HG02840 (cell line): ENCODE results near the gene C10orf67.
"Not testable (repeated sequence)": the region's sequence is repeated elsewhere in the genome, so short reads cannot be mapped to it uniquely, and the experiment has no call there.

ENCODE experiments used
- ATAC-seq: cut with Tn5 transposase; IDR thresholded peaks from one replicate; pipeline ENCODE4 v1.9.1; 2021; ENCODE audit warnings: mild to moderate bottlenecking, moderate library complexity, moderate number of reproducible peaks; ENCODE audit not compliant: unreplicated experiment, low FRiP score

The C10orf67 gene

GRCh38 chr10:23326544-23327307 is 17.9 kb downstream of the C10orf67 start:
- ATAC-seq, result no peak

- no peak for ATAC-seq
Observed at GRCh38 chr10:23325132-23325531, 19.5 kb downstream of the C10orf67 start.

DNA sequence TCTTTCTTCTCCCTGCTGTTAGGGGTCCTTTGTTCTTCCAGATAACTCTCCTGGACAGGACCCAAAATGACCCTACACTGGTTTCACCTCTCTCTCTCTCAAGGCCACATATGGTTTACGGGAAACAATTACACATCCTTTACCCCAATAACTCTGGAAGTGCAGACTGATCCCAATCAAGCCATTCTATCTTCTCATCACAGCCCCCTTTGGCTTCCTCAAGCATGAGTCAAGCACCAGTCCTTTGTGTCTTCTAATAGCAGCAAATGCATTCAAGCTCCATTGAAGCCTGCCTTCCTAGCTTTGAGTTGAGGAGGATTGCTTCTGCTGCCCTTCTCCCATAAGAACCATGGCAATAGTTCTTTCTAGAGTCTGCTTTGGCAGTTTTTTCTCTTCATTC is 20.2 kb downstream of the C10orf67 start:
- no peak for ATAC-seq

GRCh38 chr10:23322082-23322481 is 22.5 kb downstream of the C10orf67 start:
- no peak for ATAC-seq

DNA sequence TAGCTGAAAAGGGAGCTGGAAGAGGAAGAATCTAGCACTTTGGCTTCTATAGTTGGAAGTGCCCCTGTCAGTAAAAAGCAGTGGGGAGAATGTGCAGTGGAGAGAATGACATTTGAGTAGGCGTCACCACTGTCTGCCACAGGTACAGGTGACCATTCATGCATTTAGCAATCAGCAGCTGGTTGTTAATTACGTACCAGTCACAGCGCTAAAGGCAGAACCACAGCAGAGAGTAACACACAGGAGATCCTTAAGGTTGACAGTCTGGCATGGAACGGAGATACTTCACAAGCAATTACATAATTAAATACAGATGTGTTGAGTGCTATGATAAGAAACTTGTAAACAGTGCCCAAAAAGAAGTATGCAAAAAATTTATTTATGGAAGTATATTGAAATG is 24.8 kb downstream of the C10orf67 start:
- ATAC-seq, result no peak

- ATAC-seq, result no peak
Observed at GRCh38 chr10:23318359-23318758, 26.2 kb downstream of the C10orf67 start.

DNA sequence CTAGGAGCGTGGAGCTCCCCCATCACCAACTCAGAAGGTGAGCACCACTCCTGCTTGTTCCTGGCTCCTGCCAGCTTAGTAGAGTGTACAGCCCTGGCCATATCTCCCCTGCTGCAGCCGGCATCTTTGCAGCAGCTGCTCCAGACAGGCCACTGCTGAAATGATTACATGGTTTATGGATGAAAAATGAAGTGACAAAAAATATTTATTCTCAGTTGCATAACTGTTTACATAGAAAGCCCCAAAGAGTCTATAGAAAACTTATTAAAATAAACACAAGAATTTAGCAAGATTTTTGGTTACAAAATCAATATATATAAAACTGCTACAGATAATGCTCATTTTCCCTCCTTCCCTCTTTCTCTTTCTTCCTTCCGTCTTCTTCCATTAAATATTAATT is 27.2 kb downstream of the C10orf67 start:
- ATAC-seq, result no peak

- ATAC-seq, result no peak
Observed at GRCh38 chr10:23316406-23316805, 28.2 kb downstream of the C10orf67 start.

DNA sequence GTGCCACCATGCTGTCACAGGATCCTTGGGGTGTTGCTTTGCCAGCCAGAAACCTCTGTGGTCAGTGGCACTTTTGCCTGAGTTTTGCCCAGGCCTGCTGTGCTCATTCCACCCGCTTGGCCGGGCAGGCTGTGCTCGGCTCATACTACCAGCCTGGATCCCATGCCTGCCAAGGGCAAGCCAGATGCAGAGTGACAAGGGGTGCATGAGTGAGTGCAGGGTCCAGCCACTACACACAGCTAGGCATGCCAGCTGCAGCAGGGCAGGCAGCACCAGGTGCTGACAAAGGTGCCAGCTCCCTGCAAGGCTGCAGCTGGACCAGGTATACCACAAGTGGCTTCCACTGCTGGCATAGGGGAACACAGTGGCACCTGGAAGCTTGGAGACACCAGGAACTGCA is 28.6 kb downstream of the C10orf67 start:
- ATAC-seq, result no peak

DNA sequence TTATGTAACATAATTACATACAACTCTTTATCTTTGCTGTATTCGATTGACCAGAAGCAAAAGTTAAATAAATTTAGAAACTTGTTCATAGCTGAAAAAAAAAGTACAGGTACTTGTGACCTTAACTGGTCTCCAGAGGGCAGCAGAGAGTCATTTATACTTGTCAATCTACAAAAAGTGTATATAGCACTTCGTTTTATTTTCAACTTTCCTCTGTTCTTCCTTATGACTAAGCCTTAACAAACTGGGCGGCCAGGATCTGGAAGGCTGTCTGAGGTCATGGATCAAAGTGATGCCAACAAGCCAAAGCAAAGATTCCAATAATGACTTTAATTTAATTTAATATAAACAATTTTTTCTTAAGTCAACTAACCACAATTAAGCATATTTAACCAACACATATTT is 29.8 kb downstream of the C10orf67 start:
- no peak for ATAC-seq

DNA sequence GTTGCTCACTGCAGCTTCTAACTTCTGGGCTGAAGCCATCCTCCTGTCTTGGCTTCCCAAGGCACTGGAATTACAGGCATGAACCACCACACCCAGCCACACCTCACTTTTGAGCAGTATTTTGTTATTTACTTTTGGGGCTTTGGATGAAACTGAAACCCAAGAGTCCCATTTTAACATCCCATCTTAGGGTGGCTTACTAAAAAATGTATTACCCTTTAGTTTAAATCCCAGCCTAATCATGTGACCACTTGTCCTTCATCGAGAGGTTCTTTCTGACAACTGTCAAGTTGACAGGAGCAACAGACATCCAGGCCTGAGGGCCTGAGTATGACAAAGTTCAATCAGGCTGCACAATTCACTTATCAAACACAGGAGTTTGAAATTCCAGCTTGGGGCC is 33.6 kb downstream of the C10orf67 start:
- ATAC-seq, result no peak

- no peak for ATAC-seq
Observed at GRCh38 chr10:23310404-23310803, 34.2 kb downstream of the C10orf67 start.

DNA sequence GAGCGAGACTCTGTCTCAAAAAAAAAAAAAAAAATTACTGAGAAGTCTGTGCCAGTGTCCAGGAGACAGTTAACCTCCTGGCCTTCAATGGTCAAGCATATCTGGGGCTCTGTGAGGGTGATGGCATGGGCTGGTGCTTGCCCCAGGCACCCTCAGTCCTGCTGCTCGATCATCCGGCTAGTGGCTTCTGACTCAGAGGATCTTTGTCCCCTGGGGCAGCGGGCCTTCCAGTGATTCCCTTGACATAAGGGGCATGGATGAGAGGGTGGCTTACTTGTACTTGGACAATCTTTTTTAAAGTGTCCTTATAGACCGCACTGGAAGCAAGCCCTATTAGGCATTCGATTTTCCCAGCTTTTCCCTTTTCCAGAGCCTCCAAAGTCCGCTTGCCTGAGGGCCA is 44.6 kb downstream of the C10orf67 start:
- not testable (repeated sequence) for ATAC-seq

GRCh38 chr10:23294638-23295247 is 49.9 kb downstream of the C10orf67 start:
- ATAC-seq, result no peak

DNA sequence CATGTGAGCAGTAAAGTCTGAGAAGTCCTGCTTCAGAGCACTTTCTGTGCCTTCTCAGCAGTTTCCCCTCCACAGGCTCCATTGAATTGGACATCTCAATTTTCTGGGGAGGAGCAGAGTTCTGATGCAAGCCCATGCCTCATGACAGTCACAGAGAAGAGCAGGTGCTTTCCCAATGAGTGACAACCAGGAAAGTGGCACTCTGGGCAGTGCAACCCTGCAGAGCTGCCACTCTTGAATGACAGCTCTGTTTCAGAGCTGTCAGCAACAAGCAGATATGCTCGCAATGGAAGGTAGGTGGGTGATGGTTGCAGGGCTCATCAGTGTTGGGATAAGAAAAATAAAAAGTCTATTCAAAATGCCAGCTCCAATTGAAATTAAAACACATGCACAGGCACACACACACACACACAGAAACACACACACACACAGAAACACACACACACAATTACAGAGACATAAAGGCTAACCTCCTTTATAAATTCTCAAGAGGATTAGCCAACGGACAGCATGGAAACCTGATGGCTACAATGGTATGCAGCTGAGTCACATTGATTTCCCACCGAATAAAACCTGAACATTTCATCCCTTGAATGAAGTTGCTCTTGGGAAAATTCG is 50.5 kb downstream of the C10orf67 start:
- ATAC-seq, result no peak

DNA sequence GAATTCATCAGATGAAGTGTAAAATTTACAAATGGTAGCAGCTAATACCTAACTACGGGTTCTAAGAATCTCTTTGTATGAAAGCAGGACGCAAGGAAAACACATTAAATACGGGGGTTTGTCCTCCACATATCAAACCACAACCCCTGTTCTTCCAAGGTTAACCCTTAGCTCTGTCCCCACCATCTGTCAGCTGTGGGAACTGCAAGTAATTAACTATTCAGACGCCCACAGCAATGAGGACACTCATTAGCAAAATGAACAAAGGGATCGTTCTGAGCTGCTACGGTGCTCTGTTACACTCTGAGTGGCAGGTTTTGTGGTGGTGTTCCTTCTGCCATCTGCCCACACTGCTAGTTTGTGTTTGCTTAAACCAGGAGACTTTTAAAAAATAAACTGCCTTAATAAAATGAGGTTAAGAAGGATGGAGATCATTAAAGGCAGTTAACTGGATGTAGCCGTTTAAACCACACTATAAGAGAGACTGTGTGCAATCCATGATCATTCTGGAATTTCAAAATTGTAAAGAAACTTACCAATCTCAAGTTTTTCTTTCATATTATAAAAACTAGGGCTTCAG is 51.4 kb downstream of the C10orf67 start:
- no peak for ATAC-seq

DNA sequence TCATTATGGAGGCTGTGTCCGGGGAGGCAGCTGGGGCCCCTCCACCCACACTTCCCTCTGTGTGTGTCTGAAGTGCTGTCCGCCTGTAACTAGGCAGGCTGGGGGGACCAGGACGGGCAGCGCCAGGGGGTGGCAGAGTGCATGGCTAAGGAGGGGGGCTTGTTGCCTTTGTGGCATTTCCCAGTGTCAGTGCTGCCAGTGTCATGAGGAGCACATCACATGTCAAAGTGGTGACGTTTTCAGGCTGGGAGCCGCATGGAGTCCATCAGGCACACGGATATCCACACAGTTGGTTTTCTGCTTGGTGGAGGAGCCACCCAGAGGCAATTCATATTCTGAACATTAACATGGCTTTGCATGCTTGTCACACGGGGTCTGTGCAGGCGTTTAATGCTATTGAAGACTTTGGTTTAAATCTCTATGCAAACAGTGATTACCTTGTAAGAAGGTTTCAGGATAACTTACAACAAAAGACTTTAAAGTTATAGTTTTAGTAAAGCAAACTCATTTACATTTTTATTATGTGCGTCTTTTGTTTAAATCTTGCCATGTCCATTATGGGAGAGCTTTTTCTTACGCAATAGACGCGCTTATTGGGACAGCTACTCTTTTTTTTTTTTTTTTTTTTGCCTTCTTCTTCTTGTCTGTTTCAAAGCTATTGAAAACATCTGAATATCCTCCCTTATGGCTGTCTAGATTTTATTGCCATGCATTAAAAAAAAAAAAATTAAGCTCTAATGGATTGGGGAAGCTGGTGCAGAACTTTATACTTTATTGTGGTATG is 52.9 kb downstream of the C10orf67 start:
- ATAC-seq, result no peak

DNA sequence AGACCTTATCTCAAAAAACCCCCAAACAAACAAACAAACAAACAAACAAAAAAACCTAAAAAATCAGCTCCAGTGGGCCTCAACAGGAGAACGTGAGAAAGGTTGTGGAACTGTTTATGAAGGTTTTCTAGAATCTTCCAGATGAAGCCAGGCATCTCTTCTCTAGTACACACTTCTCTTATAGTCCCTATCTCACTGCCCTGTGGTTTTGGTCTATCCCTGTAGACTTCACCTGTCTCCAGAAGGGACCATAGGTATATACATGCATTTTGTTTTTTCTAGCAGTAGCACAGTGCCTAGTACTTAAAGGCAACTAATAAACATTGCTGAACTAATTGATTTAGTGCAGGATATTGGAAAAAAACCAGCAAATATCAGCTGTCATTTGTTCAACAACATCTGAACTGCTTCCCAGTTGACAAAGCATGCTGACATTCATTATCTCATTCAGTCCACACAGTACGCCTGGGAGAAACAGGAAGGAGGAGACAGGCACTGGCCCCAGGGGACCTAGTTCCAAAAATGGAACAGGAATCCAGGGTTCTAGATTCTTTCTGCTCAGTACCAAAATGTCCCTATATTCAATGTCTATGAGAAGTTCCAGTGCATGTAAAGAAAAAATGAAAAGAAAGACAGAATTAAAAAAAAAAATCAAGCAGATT is 59.8 kb downstream of the C10orf67 start:
- ATAC-seq, result no peak

DNA sequence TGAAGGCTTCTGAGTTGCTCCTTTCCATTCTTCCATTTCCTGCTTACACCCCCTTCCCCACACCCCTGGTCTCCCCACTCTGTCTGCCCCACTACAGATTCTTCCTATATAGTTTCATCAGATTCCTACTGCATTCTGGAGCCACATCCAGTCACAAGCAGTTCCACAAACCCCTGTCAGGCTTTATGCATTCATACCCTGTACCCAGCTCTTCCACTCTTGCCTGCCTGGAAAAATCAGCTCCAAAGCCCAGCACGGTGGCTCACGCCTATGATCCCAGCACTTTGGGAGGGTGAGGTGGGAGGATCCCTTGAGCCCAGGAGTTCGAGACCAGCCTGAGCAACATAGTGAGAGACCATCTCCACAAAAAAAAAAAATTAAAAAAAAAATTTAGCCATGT is 60.4 kb downstream of the C10orf67 start:
- ATAC-seq, result no peak

DNA sequence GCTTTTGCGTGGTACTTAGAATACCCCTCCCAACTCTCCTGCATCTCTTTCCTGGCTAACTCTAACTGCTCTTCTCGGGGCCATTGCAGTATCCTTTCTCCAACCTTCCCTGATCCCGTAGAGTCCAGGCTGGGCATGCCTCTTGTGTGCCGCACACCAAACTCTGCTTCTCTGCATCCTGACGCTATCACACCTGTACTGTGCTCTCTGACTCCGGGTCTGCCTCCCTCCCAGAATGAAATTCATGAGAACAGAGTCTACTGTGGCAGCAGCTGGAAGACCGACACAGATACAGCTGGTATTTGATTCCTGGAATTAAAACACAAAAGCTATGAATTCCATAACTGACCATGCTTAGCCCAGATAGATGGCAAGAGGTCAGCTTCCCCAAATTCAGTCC is 60.9 kb downstream of the C10orf67 start:
- no peak for ATAC-seq
